IPS-15b (cell line): ENCODE results near the gene PCSK5.

ENCODE experiments used
- H3K27me3 ChIP-seq: one replicate; pipeline ENCODE4 v1.6.1; 2013; ENCODE audit warnings: low read length; ENCODE audit not compliant: control insufficient read depth, insufficient read depth
- H3K36me3 ChIP-seq: one replicate; pipeline ENCODE4 v1.6.1; 2013; ENCODE audit warnings: low read length; ENCODE audit not compliant: control insufficient read depth, insufficient read depth
- H3K4me1 ChIP-seq: one replicate; pipeline ENCODE4 v1.6.1; 2013; ENCODE audit warnings: mild to moderate bottlenecking, low read length; ENCODE audit not compliant: control insufficient read depth, insufficient read depth
- H3K4me3 ChIP-seq: one replicate; pipeline ENCODE4 v1.5.1; 2013; ENCODE audit warnings: low read depth, low read length
- H3K9ac ChIP-seq: one replicate; pipeline ENCODE4 v1.6.1; 2013; ENCODE audit warnings: low read depth, mild to moderate bottlenecking, low read length
- H3K9me3 ChIP-seq: one replicate; pipeline ENCODE4 v1.6.1; 2013; ENCODE audit warnings: mild to moderate bottlenecking, low read length; ENCODE audit not compliant: control insufficient read depth, insufficient read depth

PCSK5 gene

DNA sequence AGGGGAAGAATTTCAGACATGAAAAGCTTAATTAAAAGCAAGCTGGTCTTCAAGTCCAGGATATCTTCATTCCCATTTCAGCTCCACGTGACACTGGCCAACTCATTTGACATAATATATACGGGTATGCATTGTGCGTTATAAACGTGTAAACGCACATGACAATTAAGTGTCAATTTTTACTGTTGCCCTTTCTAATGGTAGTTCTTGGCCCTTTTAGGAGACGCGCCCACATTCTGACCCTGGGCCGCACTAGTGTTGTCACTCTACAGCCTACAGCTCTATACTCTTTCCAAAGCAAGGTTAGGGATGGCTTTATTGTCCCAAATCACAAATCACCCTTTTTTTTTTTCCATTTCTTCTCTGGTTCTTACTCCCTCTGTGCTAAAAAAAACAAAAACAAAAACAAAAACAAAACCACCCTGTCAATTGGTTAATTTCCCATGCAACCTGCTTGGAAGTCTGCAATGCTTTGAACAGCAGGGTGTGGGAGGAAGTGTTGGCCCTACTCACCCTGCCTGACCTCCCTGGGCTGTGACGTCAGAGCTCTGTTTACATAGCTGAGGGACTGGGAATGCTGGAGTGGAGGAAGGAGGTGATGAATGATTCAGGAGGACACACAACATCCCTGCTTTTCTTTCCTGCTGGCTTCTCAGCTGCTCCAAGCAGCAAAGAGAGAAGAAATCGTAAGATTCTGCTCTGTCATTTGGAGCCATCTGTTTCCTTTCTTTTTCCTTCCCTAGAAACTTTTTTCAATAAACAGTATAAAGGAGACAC is 484.5 kb downstream of the PCSK5 start:
- no peaks in the 10 kb centered on the region for H3K27me3 ChIP-seq
- H3K9ac ChIP-seq: no peak overlapping the region
- no peak overlapping the region for H3K4me3 ChIP-seq
- H3K9me3 ChIP-seq: no peaks in the 10 kb centered on the region
- no peaks in the 10 kb centered on the region for H3K36me3 ChIP-seq
- H3K4me1 ChIP-seq: peaks cover 7% of the 10 kb centered on the region

DNA sequence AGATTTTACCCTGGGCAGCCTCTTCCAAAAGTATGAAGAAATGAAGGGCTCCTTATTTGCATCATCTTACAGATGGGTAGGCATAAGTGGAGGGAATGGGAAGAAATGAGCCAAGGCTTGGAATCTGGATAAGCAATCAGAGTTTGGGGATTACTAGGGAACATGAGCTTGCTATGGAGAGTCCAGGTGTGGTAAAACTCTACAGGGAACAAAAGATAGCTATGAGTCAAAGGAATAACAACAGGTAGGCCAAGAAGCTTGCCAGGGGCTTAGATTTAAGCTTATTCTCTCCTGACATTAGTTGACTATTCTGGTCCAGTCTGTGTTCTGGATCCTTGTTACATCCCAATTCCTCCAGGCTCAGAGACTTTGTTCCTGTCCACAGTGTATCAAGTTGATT is 487.3 kb downstream of the PCSK5 start:
- no peaks in the 10 kb centered on the region for H3K27me3 ChIP-seq
- no peaks in the 10 kb centered on the region for H3K9me3 ChIP-seq
- peaks cover 7% of the 10 kb centered on the region for H3K4me1 ChIP-seq
- H3K36me3 ChIP-seq: no peaks in the 10 kb centered on the region
- H3K9ac ChIP-seq: no peak overlapping the region
- H3K4me3 ChIP-seq: no peak overlapping the region

DNA sequence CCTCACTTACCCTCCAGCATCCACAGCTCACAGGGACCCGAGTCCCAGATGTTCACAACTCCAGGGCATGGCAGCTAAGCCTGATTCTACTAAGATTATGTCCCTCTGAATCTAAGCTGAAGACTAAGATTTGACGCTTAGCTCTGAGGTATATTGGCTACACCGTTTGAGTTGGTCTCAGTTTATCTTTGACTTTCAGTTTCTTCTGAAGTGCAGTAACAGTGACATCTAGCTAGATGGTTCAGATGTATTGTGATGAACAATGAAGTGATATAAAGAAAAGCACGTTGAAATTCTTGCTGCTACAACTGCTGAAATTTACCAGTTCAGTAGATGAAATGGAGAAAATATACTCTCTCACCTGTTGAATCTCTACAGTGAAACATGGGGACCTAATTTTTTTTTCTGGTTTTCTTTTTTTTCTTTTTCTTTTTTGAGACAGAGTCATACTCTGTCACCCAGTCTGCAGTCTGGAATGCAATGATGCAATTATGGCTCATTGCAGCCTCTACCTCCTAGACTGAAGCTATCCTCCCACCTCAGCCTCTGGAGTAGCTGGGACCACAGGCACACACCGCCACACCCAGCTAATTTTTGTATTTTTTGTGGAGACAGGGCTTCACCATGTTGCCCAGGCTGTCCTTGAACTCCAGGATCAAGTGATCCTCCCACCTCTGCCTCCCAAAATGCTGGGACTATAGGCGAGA is 488.0 kb downstream of the PCSK5 start:
- H3K4me3 ChIP-seq: no peak overlapping the region
- H3K4me1 ChIP-seq: peaks cover 7% of the 10 kb centered on the region
- H3K36me3 ChIP-seq: no peaks in the 10 kb centered on the region
- no peak overlapping the region for H3K9ac ChIP-seq
- no peaks in the 10 kb centered on the region for H3K9me3 ChIP-seq
- no peaks in the 10 kb centered on the region for H3K27me3 ChIP-seq

DNA sequence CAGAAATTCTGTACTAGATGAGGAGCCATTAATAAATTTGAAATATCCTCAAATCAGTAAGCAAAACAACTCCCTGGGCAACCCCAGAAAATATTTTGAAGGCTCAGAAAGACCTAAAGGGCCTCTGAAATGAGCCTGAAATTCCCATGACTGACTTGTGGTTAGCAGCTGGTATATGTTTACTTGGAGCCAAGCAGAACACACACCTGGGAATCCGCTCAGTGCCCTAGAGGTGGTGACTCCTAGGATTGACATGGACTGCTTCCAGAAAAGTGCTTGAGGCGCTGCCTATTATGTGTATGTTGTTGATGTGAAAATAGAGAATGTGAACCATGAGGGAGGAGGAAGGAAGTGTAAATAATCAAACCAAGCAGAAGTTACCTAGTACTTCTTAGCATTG is 489.0 kb downstream of the PCSK5 start:
- Histone ChIP-seq H3K9me3 (no peaks in the 10 kb centered on the region), H3K27me3 (no peaks in the 10 kb centered on the region), H3K36me3 (no peaks in the 10 kb centered on the region), H3K9ac (no peak overlapping the region), H3K4me3 (no peak overlapping the region), H3K4me1 (peaks cover 7% of the 10 kb centered on the region)

DNA sequence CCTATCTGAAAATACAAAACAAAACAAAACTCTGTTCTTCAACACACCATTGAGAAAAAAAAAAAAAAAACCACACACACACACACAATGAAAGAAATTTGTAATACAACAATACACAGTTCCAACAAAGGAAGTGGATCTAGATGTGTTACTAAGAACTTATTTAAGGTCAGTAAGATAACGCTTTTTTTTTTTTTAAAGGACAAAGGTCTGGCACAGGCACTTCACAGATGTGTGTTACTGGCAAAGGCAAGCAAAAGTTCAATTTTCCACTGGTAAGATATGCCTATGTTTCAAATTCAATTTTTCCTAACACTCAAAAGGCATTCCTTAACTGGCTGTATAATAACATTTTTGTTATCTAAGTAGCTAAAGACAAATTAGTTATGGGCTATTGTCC is 500.2 kb downstream of the PCSK5 start:
- Histone ChIP-seq H3K27me3 (peaks cover under 1% of the 10 kb centered on the region), H3K36me3 (no peaks in the 10 kb centered on the region), H3K9me3 (no peaks in the 10 kb centered on the region), H3K9ac (no peak overlapping the region), H3K4me1 (no peaks in the 10 kb centered on the region), H3K4me3 (no peak overlapping the region)

DNA sequence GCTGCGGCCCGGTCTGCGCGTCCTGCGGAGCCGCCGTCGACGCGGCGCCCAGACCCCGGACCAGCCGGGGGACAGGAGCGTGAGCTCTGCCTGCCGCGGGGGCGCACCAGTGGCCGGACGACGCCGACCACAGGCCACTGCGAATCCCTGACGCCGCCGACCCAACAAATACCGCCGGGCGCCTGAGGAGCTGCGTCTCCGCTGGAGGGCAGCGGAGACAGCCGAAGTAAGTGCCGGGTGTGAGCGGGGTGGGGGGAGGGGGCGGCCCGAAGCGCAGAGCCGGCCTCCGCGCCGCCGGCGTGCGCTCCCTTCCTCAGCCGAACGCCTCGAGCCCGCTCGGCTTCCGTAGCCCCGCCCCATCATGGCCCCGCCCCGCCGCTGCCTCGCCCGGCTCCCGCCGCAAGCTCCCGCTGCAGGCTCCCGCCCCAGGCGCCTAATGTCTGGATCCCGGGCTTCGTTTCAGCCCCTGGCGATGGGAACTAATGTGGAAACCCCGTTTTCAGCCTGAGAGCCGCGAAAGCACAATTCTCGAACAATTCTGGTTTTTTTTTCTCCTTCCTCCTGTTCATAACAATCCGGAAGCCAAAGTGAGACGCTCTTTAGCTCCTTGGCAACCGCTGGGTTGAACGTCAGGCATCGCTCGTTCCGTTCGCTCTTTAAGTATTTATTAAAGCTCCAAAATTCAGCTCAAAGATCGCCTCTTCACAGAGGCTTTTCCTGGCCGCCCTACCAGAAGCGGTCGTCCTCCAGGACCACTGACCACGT is 503.9 kb downstream of the PCSK5 start, which contains the start of gene RFK:
Gene RFK, minus strand, starts transcription at position 232 of the 765 bp plus-strand sequence. CDS start 255 bp downstream, outside the sequence.
- Histone ChIP-seq H3K27me3 (peaks cover 2% of the 10 kb centered on the region), H3K4me3 (peak within 1 kb of the TSS; percentile 96), H3K9ac (peak within 1 kb of the TSS; percentile 88), H3K9me3 (no peaks in the 10 kb centered on the region), H3K36me3 (no peaks in the 10 kb centered on the region), H3K4me1 (no peaks in the 10 kb centered on the region)

DNA sequence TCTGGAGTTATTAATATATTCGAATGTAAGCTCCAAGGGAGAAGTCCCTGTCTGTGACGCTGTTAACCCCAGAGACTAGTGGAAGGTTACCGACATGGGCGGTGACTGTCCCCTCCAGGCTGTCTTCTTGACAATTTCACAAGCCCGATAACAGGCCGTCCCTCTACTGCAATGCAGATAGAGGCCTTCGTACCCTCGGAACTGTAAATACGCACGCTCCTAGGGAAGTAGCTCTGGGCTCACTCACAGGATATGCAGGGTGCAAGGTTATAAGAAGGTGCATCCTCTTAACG is 504.4 kb downstream of the PCSK5 start:
- H3K9me3 ChIP-seq: no peaks in the 10 kb centered on the region
- no peaks in the 10 kb centered on the region for H3K4me1 ChIP-seq
- H3K4me3 ChIP-seq: peak overlapping the region; percentile 96
- H3K27me3 ChIP-seq: peaks cover 2% of the 10 kb centered on the region
- H3K36me3 ChIP-seq: no peaks in the 10 kb centered on the region
- H3K9ac ChIP-seq: peak overlapping the region; percentile 88

DNA sequence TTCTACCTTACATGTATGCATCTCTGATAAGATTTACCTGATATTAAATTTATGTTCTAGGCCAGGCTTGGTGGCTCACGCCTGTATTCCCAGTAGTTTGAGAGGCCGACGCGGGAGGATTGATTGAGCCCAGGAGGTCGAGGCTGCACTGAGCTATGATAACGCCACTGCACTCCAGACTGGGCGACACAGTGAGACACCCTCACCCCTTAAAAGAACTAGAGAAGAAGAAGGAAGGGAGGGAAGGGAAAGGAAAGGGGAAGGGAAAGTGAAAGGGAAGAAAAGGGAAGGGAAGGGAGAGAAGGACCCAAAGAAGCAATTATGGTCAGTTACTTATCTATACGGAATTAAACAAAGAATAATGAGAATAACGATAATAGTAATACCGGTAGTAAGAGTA is 504.9 kb downstream of the PCSK5 start:
- no peaks in the 10 kb centered on the region for H3K4me1 ChIP-seq
- H3K9ac ChIP-seq: no peak overlapping the region
- H3K9me3 ChIP-seq: no peaks in the 10 kb centered on the region
- no peak overlapping the region for H3K4me3 ChIP-seq
- H3K27me3 ChIP-seq: peaks cover 2% of the 10 kb centered on the region
- H3K36me3 ChIP-seq: no peaks in the 10 kb centered on the region

DNA sequence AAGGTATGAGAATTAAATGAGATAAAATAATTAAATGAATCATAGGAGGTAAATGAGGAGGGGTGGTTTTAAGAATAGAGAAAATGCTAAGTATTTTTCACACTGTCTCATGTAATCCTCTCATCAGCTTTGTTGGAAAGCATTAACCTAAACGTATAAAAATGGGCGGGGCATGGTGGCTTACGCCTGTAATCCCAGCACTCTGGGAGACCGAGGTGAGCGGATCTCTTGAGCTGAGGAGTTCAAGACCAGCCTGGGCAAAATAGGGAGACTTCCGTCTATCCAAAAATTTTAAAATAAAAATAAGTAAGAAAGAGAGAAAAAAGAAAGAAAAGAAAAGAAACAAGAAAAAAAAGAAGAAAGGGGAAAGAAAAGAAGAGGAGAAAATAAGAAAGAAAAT is 505.7 kb downstream of the PCSK5 start:
- H3K4me1 ChIP-seq: no peaks in the 10 kb centered on the region
- no peaks in the 10 kb centered on the region for H3K9me3 ChIP-seq
- peaks cover 2% of the 10 kb centered on the region for H3K27me3 ChIP-seq
- no peaks in the 10 kb centered on the region for H3K36me3 ChIP-seq
- no peak overlapping the region for H3K4me3 ChIP-seq
- no peak overlapping the region for H3K9ac ChIP-seq

DNA sequence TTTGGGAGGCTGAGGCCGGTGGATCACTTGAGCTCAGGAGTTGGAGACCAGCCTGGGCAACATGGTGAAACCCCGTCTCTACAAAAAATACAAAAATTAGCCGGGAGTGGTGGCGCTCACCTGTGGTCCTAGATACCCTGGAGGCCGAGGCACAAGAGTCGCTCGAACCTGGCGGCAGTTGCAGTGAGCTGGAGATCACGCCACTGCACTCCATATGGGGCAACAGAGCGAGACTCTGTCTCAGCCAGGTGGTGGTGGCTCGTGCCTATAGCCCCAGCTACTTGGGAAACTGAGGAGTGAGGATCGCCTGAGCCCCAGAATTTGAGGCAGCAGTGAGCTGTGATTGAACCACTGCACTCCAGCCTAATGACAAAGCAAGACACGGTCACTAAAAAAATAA is 506.1 kb downstream of the PCSK5 start:
- no peaks in the 10 kb centered on the region for H3K9me3 ChIP-seq
- no peaks in the 10 kb centered on the region for H3K4me1 ChIP-seq
- no peak overlapping the region for H3K9ac ChIP-seq
- H3K27me3 ChIP-seq: peaks cover 2% of the 10 kb centered on the region
- no peaks in the 10 kb centered on the region for H3K36me3 ChIP-seq
- H3K4me3 ChIP-seq: no peak overlapping the region

DNA sequence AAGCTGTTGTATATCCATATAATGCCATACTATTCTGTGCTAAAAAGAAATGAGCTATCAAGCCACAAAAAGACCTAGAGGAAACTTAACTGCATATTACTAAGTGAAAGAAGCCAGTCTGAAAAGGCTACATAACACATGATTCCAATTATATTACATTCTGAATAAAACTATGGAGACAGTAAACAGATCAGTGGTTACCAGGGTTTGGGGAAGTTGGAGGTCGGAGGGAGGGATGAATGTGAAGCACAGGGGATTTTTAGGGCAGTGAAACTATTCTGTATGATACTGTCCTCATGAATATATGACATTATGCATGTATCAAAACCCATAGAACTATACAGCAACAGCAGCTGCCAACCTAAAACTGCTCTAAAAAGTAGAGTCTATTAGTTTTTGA is 509.4 kb downstream of the PCSK5 start:
- Histone ChIP-seq H3K9ac (no peak overlapping the region), H3K9me3 (no peaks in the 10 kb centered on the region), H3K4me1 (no peaks in the 10 kb centered on the region), H3K27me3 (peaks cover 2% of the 10 kb centered on the region), H3K4me3 (no peak overlapping the region), H3K36me3 (no peaks in the 10 kb centered on the region)
